ENCODE measurements around the gene PLTP. TPM values are rescaled to one million over a fixed set of nuclear protein-coding genes. Genes with fewer than 3 reads are reported as not detected.

PLTP gene
- total and polyA plus RNA-seq, 2 of the 13 experiments (the other 11 are each of a cell fraction or from before 2014, with no cell fraction given) = 16.9 to 28.6 TPM

DNA sequence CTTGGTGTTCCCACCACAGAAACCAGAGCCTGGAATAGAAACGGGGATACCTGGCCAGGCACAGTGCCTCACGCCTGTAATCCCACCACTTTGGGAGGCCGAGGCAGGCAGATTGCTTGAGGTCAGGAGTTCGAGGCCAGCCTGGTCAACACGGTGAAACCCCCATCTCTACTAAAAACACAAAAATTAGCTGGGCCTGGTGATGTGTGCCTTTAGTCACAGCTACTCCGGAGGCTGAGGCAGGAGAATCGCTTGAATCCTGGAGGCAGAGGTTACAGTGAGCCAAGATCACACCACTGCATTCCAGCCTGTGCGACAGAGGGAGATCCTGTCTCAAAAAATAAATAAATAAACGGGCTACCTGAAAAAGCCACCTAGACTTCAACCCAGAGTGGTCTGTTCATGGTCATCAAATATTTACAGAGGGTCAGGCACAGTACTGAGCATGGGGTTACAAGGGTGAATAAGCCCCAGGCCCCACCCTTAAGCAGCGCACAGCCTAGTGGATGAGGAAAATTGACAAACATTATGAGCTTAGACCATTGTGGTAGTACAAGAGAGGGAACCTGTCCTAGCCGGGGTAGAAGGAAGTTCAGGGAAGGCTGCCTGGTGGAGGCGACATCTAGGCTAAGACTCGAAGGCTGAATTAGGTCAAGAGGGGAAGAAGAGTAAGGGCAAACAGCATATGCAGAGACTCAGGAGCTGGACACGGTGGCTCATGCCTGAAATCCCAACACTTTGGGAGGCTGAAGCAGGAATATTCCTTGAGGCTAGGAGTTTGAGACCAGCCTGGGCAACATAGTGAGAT lies 15.3 kb upstream of the PLTP start (continued):
- TF ChIP-seq, protein P1, sequence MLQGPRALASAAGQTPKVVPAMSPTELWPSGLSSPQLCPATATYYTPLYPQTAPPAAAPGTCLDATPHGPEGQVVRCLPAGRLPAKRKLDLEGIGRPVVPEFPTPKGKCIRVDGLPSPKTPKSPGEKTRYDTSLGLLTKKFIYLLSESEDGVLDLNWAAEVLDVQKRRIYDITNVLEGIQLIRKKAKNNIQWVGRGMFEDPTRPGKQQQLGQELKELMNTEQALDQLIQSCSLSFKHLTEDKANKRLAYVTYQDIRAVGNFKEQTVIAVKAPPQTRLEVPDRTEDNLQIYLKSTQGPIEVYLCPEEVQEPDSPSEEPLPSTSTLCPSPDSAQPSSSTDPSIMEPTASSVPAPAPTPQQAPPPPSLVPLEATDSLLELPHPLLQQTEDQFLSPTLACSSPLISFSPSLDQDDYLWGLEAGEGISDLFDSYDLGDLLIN (CRISPR knock-in tag; IDR thresholded peaks at IDR 0.05; ENCODE audit: borderline replicate concordance) = 0 out of 2 replicates have a peak, but pooled peaks have one; percentile 59
- TF ChIP-seq, protein P2, sequence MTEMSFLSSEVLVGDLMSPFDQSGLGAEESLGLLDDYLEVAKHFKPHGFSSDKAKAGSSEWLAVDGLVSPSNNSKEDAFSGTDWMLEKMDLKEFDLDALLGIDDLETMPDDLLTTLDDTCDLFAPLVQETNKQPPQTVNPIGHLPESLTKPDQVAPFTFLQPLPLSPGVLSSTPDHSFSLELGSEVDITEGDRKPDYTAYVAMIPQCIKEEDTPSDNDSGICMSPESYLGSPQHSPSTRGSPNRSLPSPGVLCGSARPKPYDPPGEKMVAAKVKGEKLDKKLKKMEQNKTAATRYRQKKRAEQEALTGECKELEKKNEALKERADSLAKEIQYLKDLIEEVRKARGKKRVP (CRISPR knock-in tag; IDR thresholded peaks at IDR 0.05) = peak in 1 of 2 experiments; percentile 57; a peak in 1 of 4 replicates
- TF ChIP-seq RARA (CRISPR knock-in tag; IDR thresholded peaks at IDR 0.05) (peak; percentile 99), HES4 (CRISPR knock-in tag; IDR thresholded peaks at IDR 0.05; ENCODE audit: borderline replicate concordance) (0 out of 2 replicates have a peak, but pooled peaks have one; percentile 38), ZBTB1 (CRISPR knock-in tag; IDR thresholded peaks at IDR 0.05; ENCODE audit: borderline replicate concordance) (0 out of 2 replicates have a peak, but pooled peaks have one; percentile 54), ZNF766 (CRISPR knock-in tag; IDR thresholded peaks at IDR 0.05; ENCODE audit: borderline replicate concordance) (no peak), FOSL1 (CRISPR knock-in tag; IDR thresholded peaks at IDR 0.05; ENCODE audit: borderline replicate concordance) (no peak), ZNF644 (CRISPR knock-in tag; IDR thresholded peaks at IDR 0.05; ENCODE audit: low read depth) (peak; percentile 70), ZNF615 (CRISPR knock-in tag; IDR thresholded peaks at IDR 0.05; ENCODE audit: borderline replicate concordance) (no peak), U2AF2 (IDR thresholded peaks at IDR 0.05; ENCODE audit: low read depth, low read length) (no peak), ZNF235 (CRISPR knock-in tag; IDR thresholded peaks at IDR 0.05; ENCODE audit: borderline replicate concordance) (no peak), ZNF598 (CRISPR knock-in tag; IDR thresholded peaks at IDR 0.05; ENCODE audit: borderline replicate concordance) (peak; percentile 84), AHR (CRISPR knock-in tag; IDR thresholded peaks at IDR 0.05) (peak; percentile 18; the same call in 1 of the 2 replicates), ZSCAN29 (CRISPR knock-in tag; conservative IDR thresholded peaks at IDR 0.05) (peak; percentile 85), ZSCAN9 (CRISPR knock-in tag; IDR thresholded peaks at IDR 0.05; ENCODE audit: borderline replicate concordance) (peak; percentile 88), SATB2 (CRISPR knock-in tag; IDR thresholded peaks at IDR 0.05) (no peak), HNF4A (CRISPR knock-in tag; IDR thresholded peaks at IDR 0.05) (peak; percentile 92)
- TF ChIP-seq, protein P3, sequence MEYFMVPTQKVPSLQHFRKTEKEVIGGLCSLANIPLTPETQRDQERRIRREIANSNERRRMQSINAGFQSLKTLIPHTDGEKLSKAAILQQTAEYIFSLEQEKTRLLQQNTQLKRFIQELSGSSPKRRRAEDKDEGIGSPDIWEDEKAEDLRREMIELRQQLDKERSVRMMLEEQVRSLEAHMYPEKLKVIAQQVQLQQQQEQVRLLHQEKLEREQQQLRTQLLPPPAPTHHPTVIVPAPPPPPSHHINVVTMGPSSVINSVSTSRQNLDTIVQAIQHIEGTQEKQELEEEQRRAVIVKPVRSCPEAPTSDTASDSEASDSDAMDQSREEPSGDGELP (IDR thresholded peaks at IDR 0.05; ENCODE audit: borderline replicate concordance, low read depth) = peak; percentile 50; the same call in 1 of the 2 replicates
- TF ChIP-seq, protein P4, sequence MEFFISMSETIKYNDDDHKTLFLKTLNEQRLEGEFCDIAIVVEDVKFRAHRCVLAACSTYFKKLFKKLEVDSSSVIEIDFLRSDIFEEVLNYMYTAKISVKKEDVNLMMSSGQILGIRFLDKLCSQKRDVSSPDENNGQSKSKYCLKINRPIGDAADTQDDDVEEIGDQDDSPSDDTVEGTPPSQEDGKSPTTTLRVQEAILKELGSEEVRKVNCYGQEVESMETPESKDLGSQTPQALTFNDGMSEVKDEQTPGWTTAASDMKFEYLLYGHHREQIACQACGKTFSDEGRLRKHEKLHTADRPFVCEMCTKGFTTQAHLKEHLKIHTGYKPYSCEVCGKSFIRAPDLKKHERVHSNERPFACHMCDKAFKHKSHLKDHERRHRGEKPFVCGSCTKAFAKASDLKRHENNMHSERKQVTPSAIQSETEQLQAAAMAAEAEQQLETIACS (CRISPR knock-in tag; IDR thresholded peaks at IDR 0.05) = peak; percentile 42; the same call in 1 of the 2 replicates
- TF ChIP-seq, protein P5, sequence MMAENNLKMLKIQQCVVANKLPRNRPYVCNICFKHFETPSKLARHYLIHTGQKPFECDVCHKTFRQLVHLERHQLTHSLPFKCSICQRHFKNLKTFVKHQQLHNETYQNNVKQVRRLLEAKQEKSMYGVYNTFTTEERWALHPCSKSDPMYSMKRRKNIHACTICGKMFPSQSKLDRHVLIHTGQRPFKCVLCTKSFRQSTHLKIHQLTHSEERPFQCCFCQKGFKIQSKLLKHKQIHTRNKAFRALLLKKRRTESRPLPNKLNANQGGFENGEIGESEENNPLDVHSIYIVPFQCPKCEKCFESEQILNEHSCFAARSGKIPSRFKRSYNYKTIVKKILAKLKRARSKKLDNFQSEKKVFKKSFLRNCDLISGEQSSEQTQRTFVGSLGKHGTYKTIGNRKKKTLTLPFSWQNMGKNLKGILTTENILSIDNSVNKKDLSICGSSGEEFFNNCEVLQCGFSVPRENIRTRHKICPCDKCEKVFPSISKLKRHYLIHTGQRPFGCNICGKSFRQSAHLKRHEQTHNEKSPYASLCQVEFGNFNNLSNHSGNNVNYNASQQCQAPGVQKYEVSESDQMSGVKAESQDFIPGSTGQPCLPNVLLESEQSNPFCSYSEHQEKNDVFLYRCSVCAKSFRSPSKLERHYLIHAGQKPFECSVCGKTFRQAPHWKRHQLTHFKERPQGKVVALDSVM (CRISPR knock-in tag; IDR thresholded peaks at IDR 0.05) = peak; percentile 100
- TF ChIP-seq, protein P6, sequence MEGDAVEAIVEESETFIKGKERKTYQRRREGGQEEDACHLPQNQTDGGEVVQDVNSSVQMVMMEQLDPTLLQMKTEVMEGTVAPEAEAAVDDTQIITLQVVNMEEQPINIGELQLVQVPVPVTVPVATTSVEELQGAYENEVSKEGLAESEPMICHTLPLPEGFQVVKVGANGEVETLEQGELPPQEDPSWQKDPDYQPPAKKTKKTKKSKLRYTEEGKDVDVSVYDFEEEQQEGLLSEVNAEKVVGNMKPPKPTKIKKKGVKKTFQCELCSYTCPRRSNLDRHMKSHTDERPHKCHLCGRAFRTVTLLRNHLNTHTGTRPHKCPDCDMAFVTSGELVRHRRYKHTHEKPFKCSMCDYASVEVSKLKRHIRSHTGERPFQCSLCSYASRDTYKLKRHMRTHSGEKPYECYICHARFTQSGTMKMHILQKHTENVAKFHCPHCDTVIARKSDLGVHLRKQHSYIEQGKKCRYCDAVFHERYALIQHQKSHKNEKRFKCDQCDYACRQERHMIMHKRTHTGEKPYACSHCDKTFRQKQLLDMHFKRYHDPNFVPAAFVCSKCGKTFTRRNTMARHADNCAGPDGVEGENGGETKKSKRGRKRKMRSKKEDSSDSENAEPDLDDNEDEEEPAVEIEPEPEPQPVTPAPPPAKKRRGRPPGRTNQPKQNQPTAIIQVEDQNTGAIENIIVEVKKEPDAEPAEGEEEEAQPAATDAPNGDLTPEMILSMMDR (CRISPR knock-in tag; IDR thresholded peaks at IDR 0.05) = peak; percentile 54

Measured in HepG2 (cell line).